NCI-H2171 treated with DMSO at 0.1 percent for 48 hours (cell line): ENCODE data around the gene DLX6.

Experiments
- DNase-seq: peaks from one replicate; lab custom pipeline; 2025; lab: John Stamatoyannopoulos, UW

DLX6 gene

GRCh38 chr7:97005183-97006054, at the start of gene DLX6:
DLX6 (plus strand) TSS chr7:97005553; CDS start chr7:97005978, 425 bp downstream.
- peak; percentile 95 for DNase-seq

- DNase-seq = no peak
Observed at GRCh38 chr7:96959135-96959534, 46.2 kb upstream of the DLX6 start.

GRCh38 chr7:96962221-96962885, 43.0 kb upstream of the DLX6 start:
- no peak for DNase-seq

GRCh38 chr7:96968981-96969380, 36.4 kb upstream of the DLX6 start:
- no peak for DNase-seq

GRCh38 chr7:96970739-96971138, 34.6 kb upstream of the DLX6 start:
- no peak for DNase-seq

- DNase-seq = no peak
Observed at GRCh38 chr7:96973986-96974385, 31.4 kb upstream of the DLX6 start.

GRCh38 chr7:96976106-96976505, 29.2 kb upstream of the DLX6 start:
- no peak for DNase-seq

- no peak for DNase-seq
Observed at GRCh38 chr7:96977445-96977844, 27.9 kb upstream of the DLX6 start.

- DNase-seq = no peak
Observed at GRCh38 chr7:96979551-96980276, 25.6 kb upstream of the DLX6 start.

- no peak for DNase-seq
Observed at GRCh38 chr7:96982586-96982985, 22.8 kb upstream of the DLX6 start.

- no peak for DNase-seq
Observed at GRCh38 chr7:96985992-96986391, 19.4 kb upstream of the DLX6 start.

- no peak for DNase-seq
Observed at GRCh38 chr7:96986901-96987300, 18.5 kb upstream of the DLX6 start.

- no peak for DNase-seq
Observed at GRCh38 chr7:96987719-96988118, 17.6 kb upstream of the DLX6 start.

GRCh38 chr7:96989241-96989858, 16.0 kb upstream of the DLX6 start:
- no peak for DNase-seq

GRCh38 chr7:96989859-96990317, 15.5 kb upstream of the DLX6 start:
- no peak for DNase-seq

GRCh38 chr7:96991546-96992191, 13.7 kb upstream of the DLX6 start:
- no peak for DNase-seq

GRCh38 chr7:96992192-96993005, 13.0 kb upstream of the DLX6 start:
- no peak for DNase-seq

- DNase-seq = no peak
Observed at GRCh38 chr7:96993094-96993865, 12.1 kb upstream of the DLX6 start.

GRCh38 chr7:96993980-96994379, 11.4 kb upstream of the DLX6 start:
- DNase-seq = no peak
